Neural cell (in vitro differentiated cells): ENCODE data around the gene RPS6KC1.

ENCODE experiments used
- EP300 ChIP-seq: fragments of 450-650 bp; conservative IDR thresholded peaks from 2 replicates; pipeline ENCODE4 v1.6.1; 2014; ENCODE audit warnings: antibody characterized with exemption, mild to moderate bottlenecking, moderate library complexity; ENCODE audit not compliant: poor library complexity, severe bottlenecking
- EZH2 ChIP-seq: fragments of 200-600, 300-800 bp; shearing (Covaris generic), sonication (generic); IDR thresholded peaks from 2 replicates; pipeline ENCODE4 v1.6.1; 2014; ENCODE audit warnings: antibody characterized with exemption, low read length, borderline replicate concordance, mild to moderate bottlenecking; ENCODE audit not compliant: insufficient read depth, poor library complexity, severe bottlenecking
- POLR2AphosphoS5 ChIP-seq: IDR thresholded peaks from 2 replicates; pipeline ENCODE4 v1.6.1; 2012
- TF ChIP-seq, protein P1 (sequence below): fragments of 450-650 bp; IDR thresholded peaks from 2 replicates; pipeline ENCODE4 v1.5.1; 2014; ENCODE audit warnings: antibody characterized with exemption, mild to moderate bottlenecking, moderate library complexity; ENCODE audit not compliant: poor library complexity, severe bottlenecking
- TF ChIP-seq, protein P2 (sequence below): IDR thresholded peaks from 2 replicates; pipeline ENCODE4 v1.6.1; 2012; ENCODE audit warnings: borderline replicate concordance

DNA sequence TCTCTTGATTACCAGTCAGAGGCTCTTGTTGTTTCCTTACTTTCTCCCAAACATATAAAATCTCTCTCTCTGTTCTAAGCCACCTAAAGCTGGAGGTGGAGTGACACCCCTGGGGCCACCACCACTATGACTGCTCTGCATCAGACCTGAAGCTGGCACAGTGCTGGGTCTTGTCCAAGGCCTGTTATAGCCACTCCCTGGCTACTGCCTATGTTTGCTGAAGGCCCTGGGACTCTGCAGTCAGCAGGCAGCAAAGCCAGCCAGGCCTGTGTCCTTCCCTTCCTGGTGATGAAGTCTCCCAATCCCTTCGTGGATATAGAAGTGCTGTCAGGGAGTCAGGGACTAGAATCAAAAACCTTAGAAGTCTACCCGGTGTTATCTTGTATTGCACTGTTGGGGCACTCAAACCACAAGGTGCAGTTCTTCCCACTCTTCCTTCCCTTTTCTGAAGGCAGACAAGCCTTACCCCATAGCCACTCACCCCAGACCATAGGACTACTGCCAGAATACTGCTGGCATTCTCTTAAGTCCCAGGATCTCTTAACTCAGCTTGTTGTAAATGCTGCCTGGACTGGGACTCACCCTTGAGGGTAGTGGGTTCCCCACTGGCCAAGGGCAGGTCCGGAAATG lies 103.1 kb downstream of the RPS6KC1 start:
- TF ChIP-seq, protein P1, sequence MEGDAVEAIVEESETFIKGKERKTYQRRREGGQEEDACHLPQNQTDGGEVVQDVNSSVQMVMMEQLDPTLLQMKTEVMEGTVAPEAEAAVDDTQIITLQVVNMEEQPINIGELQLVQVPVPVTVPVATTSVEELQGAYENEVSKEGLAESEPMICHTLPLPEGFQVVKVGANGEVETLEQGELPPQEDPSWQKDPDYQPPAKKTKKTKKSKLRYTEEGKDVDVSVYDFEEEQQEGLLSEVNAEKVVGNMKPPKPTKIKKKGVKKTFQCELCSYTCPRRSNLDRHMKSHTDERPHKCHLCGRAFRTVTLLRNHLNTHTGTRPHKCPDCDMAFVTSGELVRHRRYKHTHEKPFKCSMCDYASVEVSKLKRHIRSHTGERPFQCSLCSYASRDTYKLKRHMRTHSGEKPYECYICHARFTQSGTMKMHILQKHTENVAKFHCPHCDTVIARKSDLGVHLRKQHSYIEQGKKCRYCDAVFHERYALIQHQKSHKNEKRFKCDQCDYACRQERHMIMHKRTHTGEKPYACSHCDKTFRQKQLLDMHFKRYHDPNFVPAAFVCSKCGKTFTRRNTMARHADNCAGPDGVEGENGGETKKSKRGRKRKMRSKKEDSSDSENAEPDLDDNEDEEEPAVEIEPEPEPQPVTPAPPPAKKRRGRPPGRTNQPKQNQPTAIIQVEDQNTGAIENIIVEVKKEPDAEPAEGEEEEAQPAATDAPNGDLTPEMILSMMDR, result no peak
- TF ChIP-seq EZH2, result no peak
- TF ChIP-seq POLR2AphosphoS5, result no peak
- TF ChIP-seq, protein P2, sequence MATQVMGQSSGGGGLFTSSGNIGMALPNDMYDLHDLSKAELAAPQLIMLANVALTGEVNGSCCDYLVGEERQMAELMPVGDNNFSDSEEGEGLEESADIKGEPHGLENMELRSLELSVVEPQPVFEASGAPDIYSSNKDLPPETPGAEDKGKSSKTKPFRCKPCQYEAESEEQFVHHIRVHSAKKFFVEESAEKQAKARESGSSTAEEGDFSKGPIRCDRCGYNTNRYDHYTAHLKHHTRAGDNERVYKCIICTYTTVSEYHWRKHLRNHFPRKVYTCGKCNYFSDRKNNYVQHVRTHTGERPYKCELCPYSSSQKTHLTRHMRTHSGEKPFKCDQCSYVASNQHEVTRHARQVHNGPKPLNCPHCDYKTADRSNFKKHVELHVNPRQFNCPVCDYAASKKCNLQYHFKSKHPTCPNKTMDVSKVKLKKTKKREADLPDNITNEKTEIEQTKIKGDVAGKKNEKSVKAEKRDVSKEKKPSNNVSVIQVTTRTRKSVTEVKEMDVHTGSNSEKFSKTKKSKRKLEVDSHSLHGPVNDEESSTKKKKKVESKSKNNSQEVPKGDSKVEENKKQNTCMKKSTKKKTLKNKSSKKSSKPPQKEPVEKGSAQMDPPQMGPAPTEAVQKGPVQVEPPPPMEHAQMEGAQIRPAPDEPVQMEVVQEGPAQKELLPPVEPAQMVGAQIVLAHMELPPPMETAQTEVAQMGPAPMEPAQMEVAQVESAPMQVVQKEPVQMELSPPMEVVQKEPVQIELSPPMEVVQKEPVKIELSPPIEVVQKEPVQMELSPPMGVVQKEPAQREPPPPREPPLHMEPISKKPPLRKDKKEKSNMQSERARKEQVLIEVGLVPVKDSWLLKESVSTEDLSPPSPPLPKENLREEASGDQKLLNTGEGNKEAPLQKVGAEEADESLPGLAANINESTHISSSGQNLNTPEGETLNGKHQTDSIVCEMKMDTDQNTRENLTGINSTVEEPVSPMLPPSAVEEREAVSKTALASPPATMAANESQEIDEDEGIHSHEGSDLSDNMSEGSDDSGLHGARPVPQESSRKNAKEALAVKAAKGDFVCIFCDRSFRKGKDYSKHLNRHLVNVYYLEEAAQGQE, result no peak
- TF ChIP-seq EP300, result no peak
